NCI-H1930 (cell line): ENCODE results near the gene KRTAP5-2.
"Not testable (repeated sequence)": the region's sequence is repeated elsewhere in the genome, so short reads cannot be mapped to it uniquely, and the experiment has no call there.

Experiments used
- DNase-seq, 2 experiments: peaks; one replicate each; lab custom pipeline; 2025; lab: John Stamatoyannopoulos, UW

The KRTAP5-2 gene

DNA sequence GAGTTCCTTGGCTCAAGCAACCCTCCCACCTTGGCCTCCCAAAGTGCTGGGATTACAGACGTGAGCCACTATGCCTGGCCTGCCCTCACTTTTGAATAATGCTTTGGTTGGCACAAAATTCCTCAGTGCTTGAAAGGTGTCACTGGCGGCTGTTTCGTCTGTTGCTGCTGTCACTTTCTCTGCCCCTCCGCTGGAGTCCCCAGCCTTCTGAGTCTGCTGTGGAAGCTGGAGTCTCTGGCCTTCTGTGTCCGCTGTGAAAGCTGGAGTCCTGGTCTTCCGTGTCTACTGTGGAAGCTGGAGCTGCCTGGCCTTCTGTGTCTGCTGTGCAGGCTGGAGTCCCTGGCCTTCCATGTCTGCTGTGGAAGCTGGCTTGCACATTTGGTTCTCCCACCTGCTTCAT is 8.1 kb downstream of the KRTAP5-2 start:
- DNase-seq = no peak

DNA sequence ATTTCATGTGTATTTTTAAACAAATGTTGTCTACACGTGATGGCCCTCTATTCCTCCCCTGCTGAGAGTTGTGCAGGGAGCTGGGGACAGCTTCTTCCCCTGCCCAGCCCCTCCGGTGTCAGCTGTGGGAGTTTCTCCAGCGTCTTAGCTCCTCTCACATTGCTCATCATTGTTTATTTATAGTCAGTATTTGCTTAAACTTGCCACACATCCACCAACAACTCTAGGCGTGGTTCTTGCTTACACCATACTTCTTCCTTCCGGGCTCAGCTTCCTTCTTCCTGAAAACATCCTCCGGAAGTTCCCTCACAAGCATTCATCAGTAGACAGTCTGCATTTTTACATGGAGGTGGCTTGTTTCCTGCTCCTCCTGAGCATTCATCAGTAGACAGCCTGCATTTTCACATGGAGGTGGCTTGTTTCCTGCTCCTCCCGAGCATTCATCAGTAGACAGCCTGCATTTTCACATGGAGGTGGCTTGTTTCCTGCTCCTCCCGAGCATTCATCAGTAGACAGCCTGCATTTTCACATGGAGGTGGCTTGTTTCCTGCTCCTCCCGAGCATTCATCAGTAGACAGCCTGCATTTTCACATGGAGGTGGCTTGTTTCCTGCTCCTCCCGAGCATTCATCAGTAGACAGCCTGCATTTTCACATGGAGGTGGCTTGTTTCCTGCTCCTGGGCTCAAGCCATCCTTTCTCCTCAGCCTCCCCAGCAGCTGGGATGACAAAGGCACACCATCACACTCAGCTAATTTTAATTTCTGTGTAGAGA is 8.7 kb downstream of the KRTAP5-2 start:
- not testable (repeated sequence) for DNase-seq

DNA sequence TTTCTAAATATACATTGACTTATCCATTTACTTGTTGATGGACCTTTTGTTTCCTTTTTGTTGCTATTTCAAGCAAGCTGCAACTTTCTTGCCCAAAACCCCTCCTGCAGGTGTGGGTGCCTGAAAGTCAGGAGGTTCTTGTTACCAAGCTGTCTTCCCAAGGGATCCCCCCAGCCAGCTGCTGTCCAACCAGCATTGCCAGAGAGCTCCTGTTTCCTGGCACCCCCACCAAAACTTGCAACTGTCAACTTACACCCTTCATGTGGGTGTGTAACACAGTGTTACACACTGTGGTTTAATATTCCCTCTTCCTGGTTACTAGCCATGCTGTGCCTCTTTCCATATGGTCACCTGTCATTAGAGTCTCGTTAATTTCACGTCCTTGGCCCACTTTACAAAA is 11.4 kb downstream of the KRTAP5-2 start:
- DNase-seq = no peak

DNA sequence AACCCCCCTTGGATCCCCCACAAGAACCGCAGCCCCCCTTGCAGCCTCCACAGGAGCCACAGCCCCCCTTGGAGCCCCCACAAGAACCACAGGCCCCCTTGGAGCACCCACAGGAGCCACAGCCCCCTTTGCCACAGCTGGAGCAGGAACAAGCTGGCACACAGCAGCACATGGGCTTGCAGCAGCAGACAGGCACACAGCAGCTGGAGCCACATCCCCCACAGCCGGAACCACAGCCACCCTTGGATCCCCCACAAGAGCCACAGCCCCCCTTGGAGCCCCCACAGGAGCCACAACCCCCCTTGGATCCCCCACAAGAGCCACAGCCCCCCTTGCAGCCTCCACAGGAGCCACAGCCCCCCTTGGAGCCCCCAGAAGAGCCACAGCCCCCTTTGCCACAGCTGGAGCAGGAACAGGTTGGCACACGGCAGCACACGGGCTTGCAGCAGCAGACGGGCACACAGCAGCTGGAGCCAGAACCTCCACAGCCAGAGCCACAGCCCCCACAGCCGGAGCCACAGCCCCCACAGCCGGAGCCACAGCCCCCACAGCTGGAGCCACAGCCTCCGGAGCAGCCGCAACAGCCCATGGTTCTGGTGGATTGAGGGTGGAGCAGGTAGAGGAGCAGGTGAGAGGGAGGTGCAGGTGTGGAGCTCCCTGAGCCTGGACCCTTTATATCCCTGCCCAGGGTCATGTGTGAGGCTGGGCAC is 13.3 kb downstream of the KRTAP5-2 start, which contains the start of gene KRTAP5-1:
KRTAP5-1 (minus strand) TSS at position 623 of the 710 bp plus-strand sequence; CDS start at position 589, 34 bp downstream.
- not testable (repeated sequence) for DNase-seq

DNA sequence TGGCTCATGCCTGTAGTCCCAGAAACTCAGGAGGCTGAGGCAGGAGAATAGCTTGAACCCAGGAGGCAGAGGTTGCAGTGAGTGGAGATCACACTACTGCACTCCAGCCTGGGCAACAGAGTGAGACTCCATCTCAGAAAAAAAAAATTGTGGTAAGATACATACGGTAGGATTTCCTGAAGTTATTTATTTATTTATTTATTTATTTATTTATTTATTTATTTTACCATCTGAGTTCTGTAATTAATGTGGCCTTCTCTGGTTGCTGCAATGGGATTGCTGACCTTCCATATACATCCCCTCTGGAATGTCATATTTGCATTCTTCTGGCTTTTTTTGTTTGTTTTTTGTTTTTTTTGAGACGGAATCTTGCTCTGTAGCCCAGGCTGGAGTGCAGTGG is 15.2 kb downstream of the KRTAP5-2 start:
- DNase-seq = not testable (repeated sequence)

DNA sequence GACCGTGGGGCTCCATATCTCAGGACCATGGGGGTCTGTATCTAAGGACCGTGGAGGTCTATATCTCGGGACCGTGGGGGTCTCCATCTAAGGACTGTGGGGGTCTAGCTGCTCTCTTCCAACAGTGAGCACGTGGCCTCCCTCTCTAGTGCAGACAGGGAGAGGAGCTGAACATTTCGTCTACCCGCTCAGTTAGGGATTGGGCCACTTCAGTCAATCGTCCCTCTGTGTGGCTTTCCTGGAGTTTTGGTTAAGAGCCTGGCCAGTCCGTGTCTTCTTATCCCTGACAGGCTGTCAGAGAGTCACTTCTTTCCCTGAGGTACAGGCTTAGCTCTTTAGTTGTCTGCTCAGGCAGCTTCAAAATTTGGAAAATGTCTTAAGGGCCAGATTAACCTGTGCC is 16.1 kb downstream of the KRTAP5-2 start:
- no peak for DNase-seq

DNA sequence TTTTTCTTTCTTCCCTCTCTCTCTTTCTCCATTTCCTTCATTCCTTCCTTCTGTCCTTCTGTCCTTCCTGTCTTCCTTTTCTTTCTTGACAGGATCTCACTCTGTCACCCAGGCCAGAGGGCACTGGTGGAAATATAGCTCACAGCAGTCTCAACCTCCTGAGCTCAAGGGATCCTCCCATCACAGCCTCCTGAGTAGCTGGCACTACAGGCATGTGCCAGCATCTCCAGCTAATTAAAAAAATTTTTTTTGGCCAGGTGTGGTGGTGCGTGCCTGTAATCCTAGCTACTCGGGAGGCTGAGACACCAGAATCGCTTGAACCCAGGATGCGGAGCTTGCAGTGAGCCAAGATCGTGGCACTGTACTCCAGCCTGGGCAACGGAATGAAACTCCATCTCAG is 21.3 kb downstream of the KRTAP5-2 start:
- DNase-seq = no peak

DNA sequence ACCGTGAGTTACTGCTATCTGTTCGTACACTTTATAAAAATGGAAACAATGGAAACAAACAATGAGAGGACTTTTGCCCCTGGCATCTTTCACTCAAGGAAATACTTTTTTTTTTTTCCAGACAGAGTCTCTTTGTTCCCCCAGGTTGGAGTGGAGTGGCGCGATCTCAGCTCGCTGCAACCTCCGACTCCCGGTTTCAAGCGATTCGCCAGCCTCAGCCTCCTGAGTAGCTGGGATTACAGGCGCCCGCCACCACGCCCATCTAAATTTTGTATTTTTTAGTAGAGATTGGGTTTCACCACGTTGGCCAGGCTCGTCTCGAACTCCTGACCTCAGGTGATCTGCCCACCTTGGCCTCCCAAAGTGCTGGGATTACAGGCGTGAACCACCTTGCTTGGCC is 22.3 kb downstream of the KRTAP5-2 start:
- not testable (repeated sequence) for DNase-seq

DNA sequence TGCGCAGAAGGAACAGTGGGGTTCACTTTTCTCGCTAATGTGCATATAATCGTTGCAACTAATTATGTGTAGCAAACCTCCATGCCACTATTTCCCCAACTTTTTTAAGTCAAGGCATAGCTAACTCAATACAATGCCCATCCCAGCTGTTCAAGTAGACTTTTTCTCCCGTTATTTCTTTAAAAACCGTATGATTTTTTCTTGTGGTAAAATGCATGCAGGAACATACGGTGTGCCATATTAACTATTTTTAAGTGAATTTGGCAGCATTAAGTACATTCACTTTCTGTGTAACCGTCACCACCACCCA is 23.2 kb downstream of the KRTAP5-2 start:
- DNase-seq = no peak

DNA sequence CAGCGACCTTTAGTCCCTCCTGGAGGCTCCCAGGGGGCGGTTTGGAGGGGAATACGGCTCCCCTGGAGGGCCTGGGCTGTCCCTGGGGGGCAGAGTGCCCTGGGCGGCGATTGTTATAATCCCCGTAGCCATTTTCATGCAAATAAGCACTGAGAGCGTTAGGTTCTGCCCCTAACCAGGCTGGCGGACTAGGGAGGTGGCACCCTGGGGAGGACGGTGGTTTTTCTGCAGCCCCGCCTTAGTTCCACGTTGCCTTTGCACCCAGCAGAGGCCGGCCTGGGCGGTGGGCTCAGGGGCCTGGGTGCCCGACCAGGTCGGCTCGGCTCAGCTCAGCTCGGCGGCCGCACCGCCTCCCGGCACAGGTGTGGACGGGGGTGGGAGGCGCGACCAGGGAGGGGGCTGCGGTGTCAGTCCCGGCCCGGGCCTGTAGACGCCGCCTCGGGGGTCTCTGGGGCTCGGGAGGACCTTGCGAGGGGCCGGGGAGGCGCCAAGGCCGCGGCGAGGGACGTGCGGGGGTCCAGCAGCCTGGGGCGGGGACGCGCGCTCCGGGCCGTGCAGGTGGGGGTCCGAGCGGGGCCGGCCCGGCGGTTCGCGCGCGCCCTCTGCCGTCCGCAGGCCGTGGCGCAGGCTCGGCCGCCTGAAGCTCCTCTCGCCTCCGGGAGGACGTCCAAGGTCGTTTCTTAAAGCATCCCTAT is 23.7 kb downstream of the KRTAP5-2 start:
- DNase-seq = peak in 1 of 2 experiments; percentile 66

DNA sequence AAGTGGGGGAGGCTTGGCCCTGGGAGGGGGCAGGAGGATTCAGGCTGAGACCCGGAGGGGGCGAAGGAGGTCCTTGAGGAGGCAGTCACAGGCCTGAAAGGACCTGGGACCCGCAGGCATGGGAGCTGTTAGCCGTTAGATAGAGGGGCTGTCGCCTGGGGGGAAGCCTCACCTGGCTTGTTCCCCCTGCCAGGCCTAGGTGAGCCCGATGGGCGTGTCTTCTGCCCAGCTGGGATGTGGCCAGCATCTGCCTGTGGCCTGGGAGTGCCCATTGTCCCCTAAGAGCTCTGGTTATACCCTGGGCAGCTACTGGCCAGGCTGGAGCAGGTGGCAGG is 24.2 kb downstream of the KRTAP5-2 start:
- peak in 1 of 2 experiments; percentile 66 for DNase-seq

DNA sequence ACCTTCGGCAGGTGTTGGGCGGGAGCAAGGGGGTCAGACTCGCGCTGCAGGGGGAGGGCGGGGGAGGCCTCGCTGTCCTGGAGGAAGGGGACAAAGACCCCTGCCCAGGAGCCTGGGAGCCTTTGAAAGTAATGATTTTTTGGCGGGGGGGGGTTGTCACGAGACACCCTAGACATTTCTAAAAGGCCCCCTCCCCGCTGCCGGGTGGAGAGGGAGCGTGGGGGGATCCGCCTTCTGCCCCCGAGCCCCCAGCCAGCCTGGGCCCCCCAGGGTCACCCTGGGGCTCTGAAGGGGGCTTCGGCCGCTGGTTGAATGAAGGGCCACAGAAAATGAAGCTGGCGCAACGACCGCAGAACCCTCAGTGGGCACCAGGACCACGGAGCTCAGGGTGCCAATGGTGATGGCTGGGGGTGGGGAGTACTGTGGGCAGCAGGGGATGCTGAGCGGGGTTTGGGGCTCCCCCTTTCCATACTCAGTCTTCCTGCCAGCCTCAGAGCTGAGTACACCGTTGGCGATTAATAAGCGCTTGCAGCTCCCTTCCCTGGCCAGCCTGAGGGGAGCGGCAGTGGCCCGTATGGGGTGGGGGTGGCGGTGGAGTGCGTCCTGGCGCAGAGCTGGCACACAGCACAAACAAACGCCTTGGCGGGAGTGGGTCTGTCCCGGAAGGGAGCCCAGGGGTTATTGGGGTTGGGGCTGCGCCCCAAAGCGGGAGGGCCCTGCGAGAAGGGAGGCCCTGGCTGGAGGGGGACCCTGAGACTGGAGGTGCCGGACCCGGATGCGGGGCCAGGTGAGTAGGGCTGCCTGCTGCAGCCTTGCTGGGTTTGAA is 24.8 kb downstream of the KRTAP5-2 start:
- no peak for DNase-seq

DNA sequence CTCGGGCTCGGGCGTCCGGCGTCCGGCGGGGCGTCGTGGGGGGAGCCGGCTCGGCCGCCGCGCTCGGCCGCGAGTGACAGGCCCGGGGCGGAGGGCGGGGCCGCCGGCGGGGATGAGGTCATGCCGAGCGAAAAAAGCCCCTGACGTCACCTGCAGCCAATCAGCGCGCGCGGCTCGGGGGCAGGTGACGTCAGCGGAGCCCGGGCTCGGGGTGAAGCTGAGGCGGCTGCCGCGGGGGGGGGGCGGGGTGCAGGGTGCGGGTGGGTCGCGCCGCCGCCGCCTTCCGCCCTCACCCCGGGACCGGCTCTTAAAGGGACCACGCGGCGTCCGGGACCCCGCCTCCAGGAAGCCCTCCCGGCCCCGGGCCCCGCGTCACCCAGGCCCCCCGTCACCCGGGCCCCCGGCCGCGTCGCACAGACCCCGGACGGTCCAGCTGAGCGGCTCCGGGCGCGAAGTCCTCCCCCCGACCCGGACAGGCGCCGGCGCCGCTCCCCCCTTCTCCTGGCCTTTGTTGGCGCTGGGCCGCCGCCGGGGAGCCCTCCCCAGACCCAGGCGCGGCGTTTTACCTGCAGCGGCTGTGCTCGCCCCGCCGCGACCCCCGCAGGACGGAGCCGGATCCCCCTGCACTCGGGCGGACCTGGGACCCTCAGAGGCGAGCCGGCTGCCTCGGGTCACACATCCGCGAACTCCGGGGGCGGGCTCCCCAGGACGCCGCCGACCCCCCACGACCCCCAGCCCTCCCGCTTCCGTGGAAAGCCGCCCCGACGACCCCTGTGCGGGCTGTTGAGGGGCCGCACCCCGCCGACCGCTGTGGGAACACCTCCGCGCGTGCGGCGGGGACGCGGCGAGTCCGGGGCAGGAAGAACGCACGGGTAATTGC is 25.7 kb downstream of the KRTAP5-2 start, which contains the start of gene DUSP8:
DUSP8 (minus strand) TSS at position 75 of the 880 bp plus-strand sequence. CDS start 6,445 bp downstream, outside the sequence.
- DNase-seq = peak; percentile 71 to 87

DNA sequence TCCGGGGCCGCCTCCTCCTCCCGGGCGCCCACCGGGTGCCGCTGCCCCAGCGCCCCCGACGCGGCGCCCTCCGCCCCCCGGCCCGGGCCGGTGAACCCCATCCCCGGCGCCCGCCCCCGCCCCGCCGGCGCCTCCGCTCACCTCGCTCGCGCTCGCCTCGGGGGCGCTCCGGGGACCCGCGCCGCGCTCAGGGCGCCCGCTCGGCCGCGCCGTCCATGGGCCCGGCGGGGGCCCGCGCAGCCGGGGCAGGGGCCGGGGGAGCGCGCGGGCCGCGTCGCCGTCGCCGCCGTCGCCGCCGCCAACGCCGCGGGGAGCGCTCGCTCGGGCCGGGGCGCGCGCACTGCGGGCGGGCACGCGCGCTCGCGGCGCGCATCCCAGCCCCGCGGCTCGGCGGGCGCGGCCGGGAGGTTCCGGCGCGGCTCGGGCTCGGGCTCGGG is 26.3 kb downstream of the KRTAP5-2 start:
- DNase-seq = no peak

DNA sequence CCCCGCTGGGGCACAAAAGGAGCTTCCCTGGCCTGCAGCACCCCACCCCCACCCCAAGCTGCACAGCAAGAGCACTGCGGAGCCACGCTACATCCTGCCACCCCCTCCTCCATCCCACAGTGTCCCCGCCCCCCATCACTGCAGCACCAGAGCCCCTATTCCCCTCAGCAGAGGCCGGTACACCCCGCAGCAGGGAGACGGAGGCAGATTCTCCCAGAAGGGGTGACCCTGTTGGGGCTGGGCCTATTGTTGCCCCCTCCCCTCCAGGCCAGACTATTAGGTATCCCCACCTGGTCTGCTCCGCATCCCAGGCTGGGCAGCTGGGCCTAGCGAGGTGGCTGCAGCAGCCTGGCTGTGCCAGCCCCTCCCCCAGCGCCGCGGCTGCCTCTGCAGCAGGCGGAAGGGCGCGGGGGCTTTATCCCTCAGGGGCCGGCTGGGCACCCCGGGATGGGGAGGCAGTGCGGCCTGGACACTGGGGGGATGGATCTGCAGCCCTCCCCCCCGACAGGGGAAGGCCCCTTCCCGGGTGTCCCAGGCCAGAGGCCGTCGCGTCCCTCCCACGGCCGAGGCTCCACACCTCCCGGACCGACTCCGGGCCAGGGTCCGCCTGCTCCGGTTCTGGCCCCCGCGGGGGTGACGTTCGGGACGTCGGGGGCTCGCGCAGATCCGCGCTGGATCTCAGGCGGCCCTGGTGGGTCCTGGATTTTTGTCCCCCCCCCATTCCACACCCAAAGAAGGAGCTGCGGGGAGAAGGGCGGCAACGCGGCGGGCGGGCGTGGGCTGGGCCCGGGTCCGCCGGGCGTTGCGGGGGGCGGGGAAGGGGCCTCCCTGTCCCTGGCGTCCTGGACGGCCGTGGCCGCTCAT is 27.0 kb downstream of the KRTAP5-2 start:
- no peak for DNase-seq

DNA sequence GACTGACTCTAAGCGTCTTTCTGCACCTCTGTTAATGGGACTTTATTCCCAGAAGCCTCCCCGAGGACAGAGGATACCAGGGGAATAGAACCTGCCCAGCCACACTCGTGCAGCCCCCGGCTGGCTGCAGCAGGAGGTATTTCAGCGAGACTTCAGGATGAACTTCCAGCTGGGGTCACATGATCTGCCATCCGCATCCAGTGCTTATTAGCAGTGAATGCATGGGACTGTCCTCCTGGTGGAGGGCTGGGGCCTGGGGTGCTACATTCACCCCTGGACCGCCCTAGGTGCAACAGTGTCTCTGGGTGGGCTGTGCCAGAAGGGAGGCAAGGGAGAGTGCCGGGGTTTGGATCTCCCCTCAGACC is 27.6 kb downstream of the KRTAP5-2 start:
- no peak for DNase-seq

DNA sequence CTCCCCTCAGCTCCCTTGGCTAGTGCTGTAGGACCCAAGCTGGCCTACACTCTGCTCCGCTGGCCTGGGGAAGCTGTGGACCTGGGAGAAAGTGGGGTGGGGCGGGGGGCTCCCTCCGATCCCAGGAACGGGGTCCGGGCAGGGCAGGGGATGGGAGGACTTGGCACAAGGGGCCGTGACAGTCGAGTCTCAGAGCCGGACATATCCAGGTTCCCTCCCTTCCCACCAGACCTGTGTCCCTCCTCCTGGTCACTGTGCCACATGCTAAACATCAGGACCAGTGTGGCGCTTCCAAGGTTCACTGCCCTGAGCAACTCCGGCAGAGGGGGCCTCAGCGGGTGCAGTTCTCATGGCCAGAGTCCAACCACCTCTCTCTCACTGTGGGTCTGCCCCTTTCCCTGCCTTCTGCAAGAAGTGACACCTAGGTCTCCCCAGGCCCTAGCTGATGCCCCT is 28.1 kb downstream of the KRTAP5-2 start:
- DNase-seq = no peak

DNA sequence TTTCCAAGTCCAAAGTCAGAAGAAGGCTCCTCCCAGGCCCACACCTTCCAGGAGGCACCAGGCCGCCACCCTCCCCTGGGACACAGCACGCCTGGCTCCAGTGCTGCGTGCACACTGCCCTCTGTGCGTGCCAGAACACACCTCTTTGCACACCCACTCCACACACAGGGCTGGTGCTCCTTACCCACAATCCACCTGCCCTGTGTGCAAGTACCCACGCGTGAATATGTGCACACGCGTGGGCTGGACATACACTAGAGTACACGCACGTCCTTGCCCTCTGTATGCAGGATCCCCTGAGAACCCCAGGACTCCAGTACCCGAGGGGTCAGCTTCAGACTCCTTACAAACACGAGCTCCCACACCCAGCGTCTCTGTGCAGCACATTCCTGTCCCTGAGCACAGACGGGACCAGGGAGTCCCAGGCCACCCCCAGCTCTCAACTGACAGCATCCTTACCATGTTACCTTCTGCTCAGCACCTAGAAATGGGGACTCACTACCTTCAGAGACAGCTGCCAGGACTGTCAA is 28.8 kb downstream of the KRTAP5-2 start:
- DNase-seq = no peak

DNA sequence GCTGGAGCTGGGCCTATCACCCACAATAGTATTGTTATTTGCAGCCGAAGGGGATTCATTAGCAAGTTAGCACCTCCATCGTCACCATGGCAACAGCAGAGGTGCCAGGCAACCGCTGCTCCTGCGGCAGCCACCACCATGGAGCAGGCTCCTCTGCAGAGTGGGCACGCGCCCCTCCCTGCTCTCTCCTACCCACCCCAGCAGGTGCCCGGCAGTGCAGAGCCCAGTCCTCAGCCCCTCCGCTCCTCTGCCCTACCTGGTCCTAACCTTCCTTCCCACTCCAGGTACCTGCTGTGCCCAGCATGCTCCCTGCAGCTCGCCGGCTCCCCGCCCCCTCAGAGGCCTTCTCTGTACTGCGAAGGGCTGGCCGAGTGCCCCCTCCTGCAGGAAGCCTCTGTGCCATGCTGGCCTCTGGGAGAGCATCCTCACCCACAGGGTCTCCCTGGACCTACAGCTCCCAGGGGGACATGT is 29.6 kb downstream of the KRTAP5-2 start:
- DNase-seq = no peak

DNA sequence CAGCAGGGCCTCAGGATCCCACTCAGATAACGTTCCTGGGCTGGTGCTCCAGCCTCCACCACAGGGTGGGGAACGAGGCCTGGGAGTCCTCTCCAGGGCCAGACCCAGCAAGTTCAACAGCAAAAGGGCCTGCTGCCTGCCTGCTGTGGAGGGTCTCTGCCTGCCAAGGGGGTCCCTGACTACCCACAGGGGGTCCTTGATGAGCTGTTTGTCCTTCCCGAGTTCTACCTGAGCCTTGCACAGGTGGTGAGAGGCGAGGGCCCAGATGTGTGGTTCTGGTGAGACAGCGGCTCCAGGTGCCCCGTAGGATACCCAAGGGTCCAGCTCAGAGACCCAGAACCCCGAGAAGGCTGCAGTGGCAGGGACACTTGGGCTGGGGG is 30.4 kb downstream of the KRTAP5-2 start:
- DNase-seq = no peak
